NT2/D1 (cell line): ENCODE data around the gene INSIG2.

Source experiments
- SUZ12 ChIP-seq: IDR thresholded peaks from 2 replicates; pipeline ENCODE4 v1.6.1; 2011; ENCODE audit not compliant: insufficient read length, insufficient read depth; ENCODE audit errors: extremely low read depth
- ZNF274 ChIP-seq: IDR thresholded peaks from 2 replicates; pipeline ENCODE4 v1.6.1; 2011; ENCODE audit warnings: mild to moderate bottlenecking, low read depth, low read length

DNA sequence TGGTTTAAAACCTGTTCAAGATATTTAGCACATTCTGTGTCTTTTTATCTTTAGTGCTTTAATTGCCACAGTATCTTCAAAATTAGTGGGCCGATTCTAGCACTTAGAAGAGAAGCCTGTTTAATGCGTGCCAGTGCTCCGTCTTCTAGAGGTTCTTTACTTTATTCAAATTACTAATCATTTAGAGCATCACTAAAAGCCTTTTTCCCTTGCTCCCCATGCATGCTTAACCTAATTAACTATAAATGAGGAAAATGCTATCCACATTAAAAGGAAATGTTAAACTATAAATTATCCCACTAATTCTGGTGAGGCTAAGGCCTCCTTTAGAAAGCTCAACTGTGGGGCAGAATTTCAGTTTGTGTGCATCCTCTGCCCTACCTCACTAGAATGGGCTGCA is 31.5 kb upstream of the INSIG2 start:
- TF ChIP-seq ZNF274 (no peak), SUZ12 (no peak)
